ENCODE measurements around the gene HEATR5A. TPM values are rescaled to one million over a fixed set of nuclear protein-coding genes. Genes with fewer than 3 reads are reported as not detected.
A peak's percentile ranks its signal among the peaks of the same experiment; 100 is the strongest.
"Not testable (repeated sequence)": the region's sequence is repeated elsewhere in the genome, so short reads cannot be mapped to it uniquely, and the experiment has no call there.

The HEATR5A gene
- total and polyA plus RNA-seq, 4 donors = 10.9 to 54.0 (median 28.9) TPM

GRCh38 chr14:31261523-31261858, 158.9 kb downstream of the HEATR5A start:
- Histone ChIP-seq H3K4me3 (no peak overlapping the region), H3K9ac (ENCODE audit: insufficient read depth in 1 of 2, low read length in 2 of 2) (no peak overlapping the region), H3K4me1 (ENCODE audit: control insufficient read depth in 5 of 5, insufficient read depth in 5 of 5, low read length in 5 of 5) (peaks cover 5 to 30% (median 14%) of the 10 kb centered on the region in 5 donors), H3K9me3 (ENCODE audit: control insufficient read depth in 4 of 4, insufficient read depth in 3 of 4, low read length in 3 of 4) (no peaks in the 10 kb centered on the region), H3K27ac (ENCODE audit: low read depth in 1 of 2, low read length in 1 of 2) (peak overlapping the region; percentile 17 to 85), H3K27me3 (ENCODE audit: control insufficient read depth in 3 of 3, insufficient read depth in 3 of 3, low read length in 2 of 3) (no peaks in the 10 kb centered on the region), H3K36me3 (ENCODE audit: control insufficient read depth in 4 of 4, insufficient read depth in 4 of 4, low read length in 4 of 4) (no peaks in the 10 kb centered on the region)
- DNase-seq = no peak
- TF ChIP-seq CTCF (IDR thresholded peaks at IDR 0.05; ENCODE audit: control extremely low read depth, extremely low read depth) = no peak
- ATAC-seq (ENCODE audit: insufficient read depth, low FRiP score) = no peak
- 92 to 94% methylated on average over 3 of the region's 3 CpGs for WGBS, 2 donors

GRCh38 chr14:31259040-31259435, 161.3 kb downstream of the HEATR5A start:
- not testable (repeated sequence) for H3K27me3 ChIP-seq (ENCODE audit: control insufficient read depth in 3 of 3, insufficient read depth in 3 of 3, low read length in 2 of 3); H3K4me3 ChIP-seq; H3K27ac ChIP-seq (ENCODE audit: low read depth in 1 of 2, low read length in 1 of 2); ATAC-seq (ENCODE audit: insufficient read depth, low FRiP score); H3K36me3 ChIP-seq (ENCODE audit: control insufficient read depth in 4 of 4, insufficient read depth in 4 of 4, low read length in 4 of 4); DNase-seq; H3K9ac ChIP-seq (ENCODE audit: insufficient read depth in 1 of 2, low read length in 2 of 2); H3K9me3 ChIP-seq (ENCODE audit: control insufficient read depth in 4 of 4, insufficient read depth in 3 of 4, low read length in 3 of 4)
- peaks cover 3 to 25% (median 14%) of the 10 kb centered on the region in 5 donors for H3K4me1 ChIP-seq (ENCODE audit: control insufficient read depth in 5 of 5, insufficient read depth in 5 of 5, low read length in 5 of 5)
- WGBS, 2 donors = 93 to 95% methylated on average over 4 of the region's 4 CpGs

- H3K9me3 ChIP-seq (ENCODE audit: control insufficient read depth in 4 of 4, insufficient read depth in 3 of 4, low read length in 3 of 4) = no peaks in the 10 kb centered on the region
- TF ChIP-seq CTCF (IDR thresholded peaks at IDR 0.05; ENCODE audit: control extremely low read depth, extremely low read depth) = no peak
- H3K27ac ChIP-seq (ENCODE audit: low read depth in 1 of 2, low read length in 1 of 2) = no peak overlapping the region
- H3K4me3 ChIP-seq = no peak overlapping the region
- H3K9ac ChIP-seq (ENCODE audit: insufficient read depth in 1 of 2, low read length in 2 of 2) = no peak overlapping the region
- H3K27me3 ChIP-seq (ENCODE audit: control insufficient read depth in 3 of 3, insufficient read depth in 3 of 3, low read length in 2 of 3) = no peaks in the 10 kb centered on the region
- H3K36me3 ChIP-seq (ENCODE audit: control insufficient read depth in 4 of 4, insufficient read depth in 4 of 4, low read length in 4 of 4) = no peaks in the 10 kb centered on the region
- H3K4me1 ChIP-seq (ENCODE audit: control insufficient read depth in 5 of 5, insufficient read depth in 5 of 5, low read length in 5 of 5) = peaks cover 3 to 21% (median 13%) of the 10 kb centered on the region in 5 donors
- WGBS, 2 donors = 94 to 100% methylated on average over 3 of the region's 3 CpGs
- DNase-seq (no peak), ATAC-seq (ENCODE audit: insufficient read depth, low FRiP score) (no peak)
Observed at GRCh38 chr14:31258427-31259039, 161.8 kb downstream of the HEATR5A start.

- H3K9ac ChIP-seq (ENCODE audit: insufficient read depth in 1 of 2, low read length in 2 of 2); H3K27me3 ChIP-seq (ENCODE audit: control insufficient read depth in 3 of 3, insufficient read depth in 3 of 3, low read length in 2 of 3); H3K27ac ChIP-seq (ENCODE audit: low read depth in 1 of 2, low read length in 1 of 2); DNase-seq; H3K4me3 ChIP-seq; H3K36me3 ChIP-seq (ENCODE audit: control insufficient read depth in 4 of 4, insufficient read depth in 4 of 4, low read length in 4 of 4); H3K9me3 ChIP-seq (ENCODE audit: control insufficient read depth in 4 of 4, insufficient read depth in 3 of 4, low read length in 3 of 4): not testable (repeated sequence)
- peaks cover 3 to 17% (median 12%) of the 10 kb centered on the region in 5 donors for H3K4me1 ChIP-seq (ENCODE audit: control insufficient read depth in 5 of 5, insufficient read depth in 5 of 5, low read length in 5 of 5)
- ATAC-seq (ENCODE audit: insufficient read depth, low FRiP score) = peak; percentile 9
- 81 to 87% methylated on average over 17 of the region's 17 CpGs for WGBS, 2 donors
Observed at GRCh38 chr14:31257554-31258426, 162.6 kb downstream of the HEATR5A start.
